ENCODE measurements around the gene GNAL. TPM values are rescaled to one million over a fixed set of nuclear protein-coding genes. Genes with fewer than 3 reads are reported as not detected.

GNAL gene
- total RNA-seq, 1 experiment from 2014 or later = 0.44 TPM

DNA sequence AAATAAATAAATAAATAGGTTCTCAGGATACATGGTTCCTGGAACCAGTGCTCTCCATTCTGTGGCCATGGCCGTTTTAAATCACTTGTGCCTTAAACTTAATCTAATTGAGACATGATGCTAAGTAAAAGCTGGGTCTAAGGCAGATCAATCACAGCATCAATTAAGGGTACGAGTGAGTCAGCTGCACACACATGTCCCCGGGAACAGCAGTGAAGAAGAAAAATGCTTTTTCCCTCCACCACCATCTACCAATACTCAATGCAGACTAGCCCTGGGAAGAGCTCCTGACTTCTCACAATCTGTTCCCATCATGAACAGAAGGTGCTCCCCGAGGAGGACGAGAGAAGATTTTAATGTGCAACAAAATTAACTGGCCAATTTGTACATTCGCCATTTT lies 155.4 kb downstream of the GNAL start:
- Histone ChIP-seq H3K27ac (ENCODE audit: low read length) (no peak overlapping the region), H3K9me3 (ENCODE audit: control insufficient read depth, insufficient read depth, low read depth, low read length) (no peaks in the 10 kb centered on the region), H3K27me3 (ENCODE audit: control insufficient read depth, insufficient read depth, low read length) (no peaks in the 10 kb centered on the region), H3K36me3 (ENCODE audit: control insufficient read depth, insufficient read depth, low read length) (no peaks in the 10 kb centered on the region), H3K4me3 (ENCODE audit: low read depth in 2 of 2, low read length in 2 of 2) (no peak overlapping the region), H3K4me1 (ENCODE audit: control insufficient read depth, insufficient read depth, low read length) (no peaks in the 10 kb centered on the region)
- no peak for DNase-seq (ENCODE audit: low read depth, low spot score)
- TF ChIP-seq SIN3A (IDR thresholded peaks at IDR 0.05; ENCODE audit: borderline replicate concordance, insufficient read depth, low read depth, low read length) (no peak), POLR2AphosphoS5 (IDR thresholded peaks at IDR 0.05; ENCODE audit: low read depth, low read length) (no peak), TCF7L2 (IDR thresholded peaks at IDR 0.05; ENCODE audit: low read depth, low read length) (no peak)
- TF ChIP-seq, protein P1, sequence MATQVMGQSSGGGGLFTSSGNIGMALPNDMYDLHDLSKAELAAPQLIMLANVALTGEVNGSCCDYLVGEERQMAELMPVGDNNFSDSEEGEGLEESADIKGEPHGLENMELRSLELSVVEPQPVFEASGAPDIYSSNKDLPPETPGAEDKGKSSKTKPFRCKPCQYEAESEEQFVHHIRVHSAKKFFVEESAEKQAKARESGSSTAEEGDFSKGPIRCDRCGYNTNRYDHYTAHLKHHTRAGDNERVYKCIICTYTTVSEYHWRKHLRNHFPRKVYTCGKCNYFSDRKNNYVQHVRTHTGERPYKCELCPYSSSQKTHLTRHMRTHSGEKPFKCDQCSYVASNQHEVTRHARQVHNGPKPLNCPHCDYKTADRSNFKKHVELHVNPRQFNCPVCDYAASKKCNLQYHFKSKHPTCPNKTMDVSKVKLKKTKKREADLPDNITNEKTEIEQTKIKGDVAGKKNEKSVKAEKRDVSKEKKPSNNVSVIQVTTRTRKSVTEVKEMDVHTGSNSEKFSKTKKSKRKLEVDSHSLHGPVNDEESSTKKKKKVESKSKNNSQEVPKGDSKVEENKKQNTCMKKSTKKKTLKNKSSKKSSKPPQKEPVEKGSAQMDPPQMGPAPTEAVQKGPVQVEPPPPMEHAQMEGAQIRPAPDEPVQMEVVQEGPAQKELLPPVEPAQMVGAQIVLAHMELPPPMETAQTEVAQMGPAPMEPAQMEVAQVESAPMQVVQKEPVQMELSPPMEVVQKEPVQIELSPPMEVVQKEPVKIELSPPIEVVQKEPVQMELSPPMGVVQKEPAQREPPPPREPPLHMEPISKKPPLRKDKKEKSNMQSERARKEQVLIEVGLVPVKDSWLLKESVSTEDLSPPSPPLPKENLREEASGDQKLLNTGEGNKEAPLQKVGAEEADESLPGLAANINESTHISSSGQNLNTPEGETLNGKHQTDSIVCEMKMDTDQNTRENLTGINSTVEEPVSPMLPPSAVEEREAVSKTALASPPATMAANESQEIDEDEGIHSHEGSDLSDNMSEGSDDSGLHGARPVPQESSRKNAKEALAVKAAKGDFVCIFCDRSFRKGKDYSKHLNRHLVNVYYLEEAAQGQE (IDR thresholded peaks at IDR 0.05; ENCODE audit: insufficient read depth in 1 of 2, low read depth in 2 of 2, low read length in 1 of 2) = no peak
- TF ChIP-seq, protein P2, sequence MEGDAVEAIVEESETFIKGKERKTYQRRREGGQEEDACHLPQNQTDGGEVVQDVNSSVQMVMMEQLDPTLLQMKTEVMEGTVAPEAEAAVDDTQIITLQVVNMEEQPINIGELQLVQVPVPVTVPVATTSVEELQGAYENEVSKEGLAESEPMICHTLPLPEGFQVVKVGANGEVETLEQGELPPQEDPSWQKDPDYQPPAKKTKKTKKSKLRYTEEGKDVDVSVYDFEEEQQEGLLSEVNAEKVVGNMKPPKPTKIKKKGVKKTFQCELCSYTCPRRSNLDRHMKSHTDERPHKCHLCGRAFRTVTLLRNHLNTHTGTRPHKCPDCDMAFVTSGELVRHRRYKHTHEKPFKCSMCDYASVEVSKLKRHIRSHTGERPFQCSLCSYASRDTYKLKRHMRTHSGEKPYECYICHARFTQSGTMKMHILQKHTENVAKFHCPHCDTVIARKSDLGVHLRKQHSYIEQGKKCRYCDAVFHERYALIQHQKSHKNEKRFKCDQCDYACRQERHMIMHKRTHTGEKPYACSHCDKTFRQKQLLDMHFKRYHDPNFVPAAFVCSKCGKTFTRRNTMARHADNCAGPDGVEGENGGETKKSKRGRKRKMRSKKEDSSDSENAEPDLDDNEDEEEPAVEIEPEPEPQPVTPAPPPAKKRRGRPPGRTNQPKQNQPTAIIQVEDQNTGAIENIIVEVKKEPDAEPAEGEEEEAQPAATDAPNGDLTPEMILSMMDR (IDR thresholded peaks at IDR 0.05) = no peak
- in situ Hi-C loops (cut with HindIII; ENCODE audit: low pct_unique_long_range_greater_than_20kb, low sequenced_read_pairs) (no loop called here), intact Hi-C loops (cut with micrococcal nuclease; ENCODE audit: unreplicated experiment) (no loop called here)
- no peak for ATAC-seq
- CTCF ChIA-PET = no interaction called here
- BruUV-seq (replicated peaks) = no TSS peak
- POLR2A ChIA-PET = no interaction called here

DNA sequence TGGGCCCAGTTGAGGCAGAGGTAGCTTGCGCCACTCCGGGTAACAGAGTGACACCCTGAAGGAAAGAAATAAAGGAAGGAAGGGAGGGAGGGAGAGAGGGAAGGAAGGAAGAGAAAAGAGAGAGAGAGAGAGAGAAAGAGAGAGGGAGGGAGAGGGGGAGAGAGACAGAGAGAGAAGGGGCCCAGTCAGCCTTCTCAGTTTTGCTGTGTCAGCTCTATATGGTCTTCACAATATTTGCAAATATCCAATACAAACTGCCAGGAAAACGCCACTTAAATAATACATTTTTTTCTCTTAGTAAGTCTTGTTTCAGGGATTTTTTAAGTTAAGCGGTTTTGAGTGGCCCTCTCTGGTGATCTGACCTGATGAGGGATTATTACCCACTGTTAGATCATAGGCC lies 156.6 kb downstream of the GNAL start:
- Histone ChIP-seq H3K4me3 (ENCODE audit: low read depth in 2 of 2, low read length in 2 of 2) (no peak overlapping the region), H3K9me3 (ENCODE audit: control insufficient read depth, insufficient read depth, low read depth, low read length) (no peaks in the 10 kb centered on the region), H3K36me3 (ENCODE audit: control insufficient read depth, insufficient read depth, low read length) (no peaks in the 10 kb centered on the region), H3K27ac (ENCODE audit: low read length) (no peak overlapping the region), H3K27me3 (ENCODE audit: control insufficient read depth, insufficient read depth, low read length) (no peaks in the 10 kb centered on the region), H3K4me1 (ENCODE audit: control insufficient read depth, insufficient read depth, low read length) (peaks cover 5% of the 10 kb centered on the region; the same call in 1 of the 2 replicates)
- DNase-seq (ENCODE audit: low read depth, low spot score) = no peak
- BruUV-seq (replicated peaks) = no TSS peak
- in situ Hi-C loops (cut with HindIII; ENCODE audit: low pct_unique_long_range_greater_than_20kb, low sequenced_read_pairs) = no loop called here
- ChIA-PET CTCF (interaction anchor here (0.7 kb wide), 1 partner anchor 91 kb away, joined by 4 read pairs; no protein-coding TSS in a partner anchor), POLR2A (no interaction called here)
- TF ChIP-seq, protein P1 (IDR thresholded peaks at IDR 0.05; ENCODE audit: insufficient read depth in 1 of 2, low read depth in 2 of 2, low read length in 1 of 2) = no peak
- TF ChIP-seq, protein P2 (IDR thresholded peaks at IDR 0.05) = no peak
- TF ChIP-seq SIN3A (IDR thresholded peaks at IDR 0.05; ENCODE audit: borderline replicate concordance, insufficient read depth, low read depth, low read length) (no peak), TCF7L2 (IDR thresholded peaks at IDR 0.05; ENCODE audit: low read depth, low read length) (no peak), POLR2AphosphoS5 (IDR thresholded peaks at IDR 0.05; ENCODE audit: low read depth, low read length) (no peak)
- intact Hi-C loops (cut with micrococcal nuclease; ENCODE audit: unreplicated experiment) = no loop called here
- ATAC-seq = no peak

Data from Panc1 (cell line).